ENCODE measurements around the gene MED13.
"Not testable (repeated sequence)": the region's sequence is repeated elsewhere in the genome, so short reads cannot be mapped to it uniquely, and the experiment has no call there.

The MED13 gene

DNA sequence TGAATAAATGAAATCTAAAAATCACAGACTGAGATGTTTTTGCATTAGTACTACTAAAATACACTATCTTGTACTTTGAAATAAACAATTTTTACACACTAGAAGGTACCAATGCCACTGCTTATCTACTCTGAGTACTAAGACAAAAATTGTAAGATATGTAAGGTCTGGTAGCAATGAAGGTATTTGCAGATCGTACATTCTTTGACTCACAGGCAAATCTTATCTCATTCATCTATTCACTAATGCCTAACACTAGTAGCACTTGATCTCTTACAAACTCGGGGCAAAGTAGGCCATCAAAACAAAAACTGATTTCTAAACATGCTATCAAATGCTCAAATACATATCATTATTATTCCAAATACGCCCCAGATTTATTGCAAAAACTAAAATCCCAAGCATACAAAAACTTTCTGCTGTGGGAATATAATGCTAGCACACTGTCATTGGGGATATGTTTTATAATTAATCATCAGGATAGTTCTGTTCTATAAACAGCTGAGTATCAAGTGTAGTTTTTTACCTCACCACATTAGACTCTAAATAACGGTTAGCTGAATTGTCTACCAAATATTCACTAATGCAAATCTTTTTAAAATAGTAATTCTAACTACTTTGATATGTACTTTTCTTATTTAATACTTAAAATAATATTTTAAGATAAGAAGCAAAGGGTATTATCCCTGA lies 68.0 kb downstream of the MED13 start:
- DNase-seq (ENCODE audit: low spot score), result no peak

DNA sequence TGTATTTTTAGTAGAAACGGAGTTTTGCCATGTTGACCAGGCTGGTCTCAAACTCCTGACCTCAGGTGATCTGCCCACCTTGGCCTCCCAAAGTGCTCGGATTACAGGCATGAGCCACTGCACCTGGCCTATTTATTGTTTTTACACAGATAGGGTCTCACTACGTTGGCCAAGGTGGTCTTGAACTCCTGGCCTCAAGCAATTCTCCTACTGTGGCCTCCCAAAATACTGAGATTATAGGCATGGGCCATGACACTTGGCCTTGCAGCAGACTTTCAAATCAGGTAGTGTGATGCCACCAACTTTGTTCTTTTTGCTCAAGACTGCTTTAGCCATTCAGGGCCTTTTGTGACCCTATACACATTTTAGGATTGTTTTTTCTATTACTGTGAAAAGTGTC lies 75.6 kb downstream of the MED13 start:
- DNase-seq (ENCODE audit: low spot score), result no peak

DNA sequence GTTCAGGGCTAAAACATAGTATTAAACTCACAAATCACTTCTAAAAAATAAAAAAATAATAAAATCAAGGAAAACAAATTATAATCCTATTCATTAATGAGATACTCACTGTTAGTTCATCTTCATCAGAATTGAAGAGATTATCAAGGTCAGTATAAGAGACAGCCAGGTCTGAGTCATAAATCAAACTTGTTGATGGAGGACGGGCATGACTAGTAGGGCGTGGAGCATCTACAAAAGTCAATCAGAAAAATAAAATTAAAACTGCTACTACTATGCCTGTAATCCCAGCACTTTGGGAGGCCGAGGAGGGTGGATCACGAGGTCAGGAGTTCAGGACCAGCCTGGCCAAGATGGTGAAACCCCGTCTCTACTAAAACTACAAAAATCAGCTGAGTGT lies 78.2 kb downstream of the MED13 start:
- no peak for DNase-seq (ENCODE audit: low spot score)

DNA sequence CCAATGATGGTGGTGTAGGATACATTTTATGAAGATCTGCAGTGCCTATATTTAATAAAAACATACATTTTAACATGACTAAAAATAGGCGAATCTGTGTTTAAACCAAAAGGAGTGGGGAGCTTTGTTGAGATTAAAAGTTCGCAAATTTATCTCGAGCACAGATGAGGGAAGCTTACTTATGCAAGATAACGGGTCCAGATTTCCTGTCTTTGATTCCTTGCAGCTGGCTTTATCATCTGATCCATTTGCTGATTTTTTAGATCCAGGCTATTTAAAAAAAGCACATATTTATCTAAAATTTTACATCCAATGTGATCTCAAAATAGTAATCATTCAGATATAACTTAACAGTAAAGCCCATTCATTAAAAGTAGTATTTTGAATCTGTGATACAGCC lies 80.3 kb downstream of the MED13 start:
- no peak for DNase-seq (ENCODE audit: low spot score)

DNA sequence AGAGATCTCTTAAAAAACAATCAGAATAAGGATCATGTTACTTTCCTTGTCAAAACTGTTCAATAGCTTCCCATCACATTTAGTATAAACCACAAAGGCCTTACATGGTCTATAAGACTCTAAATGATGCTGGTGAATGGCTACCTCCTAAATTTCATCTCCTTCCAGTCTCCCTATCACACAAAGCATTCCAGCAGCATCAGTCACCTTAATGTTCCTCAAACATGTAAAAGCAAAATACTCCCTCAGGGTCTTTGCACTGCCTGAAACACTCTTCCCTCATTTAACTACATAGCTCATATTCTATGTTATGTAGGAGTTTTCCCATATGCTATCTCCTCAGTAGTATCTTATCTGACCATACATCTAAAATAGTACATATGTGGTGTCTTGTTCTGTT lies 83.8 kb downstream of the MED13 start:
- DNase-seq (ENCODE audit: low spot score), result no peak

DNA sequence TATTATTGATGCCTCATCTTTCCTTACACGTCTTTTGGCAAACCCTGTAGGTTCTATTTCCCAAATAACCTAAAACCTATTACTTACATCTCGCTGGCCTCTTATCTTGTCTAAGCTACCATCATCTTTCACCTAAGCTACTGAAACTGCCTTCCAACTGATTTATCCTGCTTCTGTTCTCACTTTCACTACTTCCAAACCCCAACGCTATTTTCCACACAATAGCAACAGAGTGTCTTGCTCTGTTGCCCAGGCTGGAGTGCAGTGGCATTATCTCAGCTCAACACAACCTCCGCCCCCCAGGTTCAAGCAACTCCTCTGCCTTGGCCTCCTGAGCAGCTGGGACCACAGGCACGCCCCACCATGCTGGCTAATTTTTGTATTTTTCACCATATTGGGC lies 84.5 kb downstream of the MED13 start:
- DNase-seq (ENCODE audit: low spot score), result no peak

DNA sequence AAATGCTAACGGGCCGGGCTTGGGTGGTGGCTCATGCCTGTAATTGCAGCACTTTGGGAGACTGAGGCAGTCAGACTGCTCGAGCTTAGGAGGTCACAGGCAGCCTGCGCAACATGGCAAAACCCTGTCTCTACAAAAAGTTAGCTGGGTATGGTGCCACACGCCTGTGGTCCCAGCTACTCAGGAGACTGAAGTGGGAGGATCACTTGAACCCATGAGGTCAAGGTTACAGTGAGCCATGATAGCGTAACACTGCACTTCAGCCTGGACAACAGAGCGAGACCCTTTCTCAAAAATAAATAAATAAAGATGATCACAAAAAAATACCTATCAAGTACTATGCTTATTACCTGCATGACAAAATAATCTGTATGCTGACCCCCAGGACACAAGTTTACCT lies 91.0 kb downstream of the MED13 start:
- DNase-seq (ENCODE audit: low spot score), result no peak

DNA sequence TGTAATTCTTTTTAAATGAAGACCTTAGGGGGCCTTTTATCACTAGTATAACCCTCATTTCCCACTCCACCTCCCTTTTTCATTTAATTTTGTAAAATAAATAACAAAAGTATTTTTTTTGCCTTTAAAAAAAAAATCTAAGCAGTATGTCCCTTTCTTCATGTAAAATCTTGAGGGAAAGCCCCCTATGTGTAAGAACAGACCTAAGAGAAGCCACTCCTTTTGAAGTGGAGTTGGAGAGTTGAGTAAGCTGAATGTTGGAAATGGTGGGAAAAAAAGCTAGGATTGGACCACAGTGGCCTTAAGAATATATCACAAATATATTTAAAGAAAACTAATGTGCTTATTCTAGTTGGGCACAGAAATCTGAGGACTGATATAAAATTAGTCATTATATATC lies 92.8 kb downstream of the MED13 start:
- no peak for DNase-seq (ENCODE audit: low spot score)

DNA sequence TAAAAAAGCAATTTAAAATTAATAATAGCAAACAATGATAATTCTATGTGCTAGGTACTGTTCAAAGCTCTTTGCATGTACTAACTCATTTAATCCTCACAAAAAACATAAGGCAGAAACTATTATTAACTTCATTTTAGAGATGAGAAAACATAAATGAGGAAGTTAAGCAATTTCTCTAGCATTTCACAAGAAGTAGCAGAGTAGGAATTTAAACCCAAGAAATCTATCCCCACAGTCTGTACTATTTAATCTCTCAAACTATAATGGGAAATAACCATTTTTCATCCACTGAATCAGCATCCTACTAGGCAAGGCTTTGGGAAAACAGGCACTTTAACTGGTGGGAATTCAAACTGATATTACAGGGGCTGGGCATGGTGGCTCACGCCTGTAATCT lies 95.0 kb downstream of the MED13 start:
- no peak for DNase-seq (ENCODE audit: low spot score)

DNA sequence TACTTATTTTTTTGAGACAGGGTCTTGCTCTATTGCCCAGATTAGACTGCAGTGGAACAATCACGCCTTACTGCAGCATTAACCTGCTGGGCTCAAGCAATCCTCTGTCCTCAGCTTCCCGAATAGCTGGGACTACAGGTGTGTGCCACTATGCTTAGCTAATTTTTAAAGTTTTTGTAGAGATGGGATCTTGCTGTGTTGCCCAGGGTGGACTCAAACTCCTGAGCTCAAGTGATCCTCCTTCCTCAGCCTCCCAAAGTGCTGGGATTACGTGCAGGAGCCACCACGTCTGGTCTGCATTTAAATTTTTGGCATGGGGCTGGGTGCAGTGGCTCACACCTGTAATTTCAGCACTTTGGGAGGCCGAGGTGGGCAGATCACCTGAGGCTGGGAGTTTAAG lies 96.3 kb downstream of the MED13 start:
- no peak for DNase-seq (ENCODE audit: low spot score)

DNA sequence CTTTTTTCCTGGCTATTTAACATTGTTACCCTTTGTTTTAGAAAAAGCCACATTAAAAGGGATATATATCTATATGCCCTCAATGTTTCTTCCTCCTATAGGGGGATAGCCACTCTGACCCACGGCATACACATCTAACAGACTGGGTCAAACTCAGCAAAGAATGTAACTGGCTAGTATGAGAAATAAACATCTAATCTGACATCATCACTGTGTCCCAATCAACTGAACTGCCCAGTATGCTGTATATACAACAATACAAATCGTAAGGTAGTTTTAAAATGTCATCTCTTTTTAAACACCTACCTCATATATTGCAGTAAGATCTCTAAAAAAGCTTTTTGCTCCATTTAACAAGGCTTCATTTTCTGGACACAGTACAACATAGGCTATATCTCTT lies 97.3 kb downstream of the MED13 start:
- DNase-seq (ENCODE audit: low spot score), result no peak

DNA sequence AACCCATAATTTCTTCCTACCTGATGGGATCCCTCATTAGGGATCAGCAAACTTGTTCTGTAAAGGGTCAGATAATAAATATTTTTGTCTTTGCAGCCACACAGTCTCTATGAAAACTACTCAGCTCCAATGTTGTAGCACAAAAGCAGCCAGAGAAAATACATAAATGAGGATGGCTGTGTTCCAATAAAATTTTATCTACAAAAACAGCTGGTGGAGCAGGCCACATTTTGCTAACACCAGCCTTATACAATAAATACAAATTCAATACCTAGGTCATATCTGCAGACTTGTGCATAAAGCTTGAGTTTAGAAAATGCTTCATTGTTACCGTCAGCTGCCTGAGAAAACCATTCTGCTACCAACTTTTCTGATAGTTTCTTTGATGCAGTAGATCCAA lies 98.9 kb downstream of the MED13 start:
- no peak for DNase-seq (ENCODE audit: low spot score)

DNA sequence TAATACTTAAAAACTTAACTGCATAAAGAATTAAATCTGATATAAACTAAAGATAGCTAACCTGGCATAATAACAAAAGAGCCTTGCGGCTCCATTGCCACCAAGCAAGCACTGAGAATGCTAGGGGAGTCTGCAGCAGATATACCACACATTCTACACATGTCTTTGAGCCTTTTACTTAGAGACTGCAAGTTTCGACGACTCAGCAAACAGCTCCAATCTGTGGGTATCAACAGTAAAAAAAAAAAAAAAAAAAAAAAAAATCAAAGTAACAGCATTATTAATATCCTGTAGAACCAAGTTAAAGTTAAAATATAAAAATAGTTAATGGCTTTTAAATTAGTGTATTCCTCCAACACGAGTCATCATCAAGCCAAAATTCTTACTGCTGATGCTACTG lies 109.5 kb downstream of the MED13 start:
- no peak for DNase-seq (ENCODE audit: low spot score)

DNA sequence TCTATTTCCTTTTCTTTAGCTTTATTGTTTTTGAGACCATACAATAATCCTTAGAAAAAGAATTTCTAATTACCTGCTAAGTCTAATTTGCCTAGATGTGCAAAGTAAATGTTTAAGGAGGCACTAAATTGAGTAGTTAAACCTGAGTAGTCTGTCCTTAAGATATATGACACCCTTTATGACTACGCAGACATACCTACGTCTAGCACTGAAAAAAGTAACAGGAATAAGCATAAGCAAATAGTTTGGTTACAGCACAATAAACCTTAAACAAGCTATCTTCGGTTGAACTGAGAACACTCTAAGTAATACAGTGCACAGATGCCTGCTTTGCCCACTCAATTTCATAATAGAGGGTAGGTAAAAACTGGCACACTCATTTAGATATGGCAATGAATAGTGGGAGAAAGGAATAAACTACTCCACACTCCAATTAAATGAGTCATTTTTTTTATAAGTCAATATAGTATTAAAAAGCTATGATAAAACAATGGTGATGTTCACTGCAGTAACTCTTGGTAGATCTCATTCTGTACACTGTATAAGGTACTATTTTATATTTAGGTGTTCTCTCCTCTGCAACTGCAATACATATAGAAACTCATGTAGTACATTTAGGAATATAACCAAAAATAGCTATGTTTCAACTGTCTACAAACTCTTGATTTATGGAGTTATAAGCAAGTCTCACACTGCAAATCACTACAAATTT lies 117.6 kb downstream of the MED13 start:
- no peak for DNase-seq (ENCODE audit: low spot score)

DNA sequence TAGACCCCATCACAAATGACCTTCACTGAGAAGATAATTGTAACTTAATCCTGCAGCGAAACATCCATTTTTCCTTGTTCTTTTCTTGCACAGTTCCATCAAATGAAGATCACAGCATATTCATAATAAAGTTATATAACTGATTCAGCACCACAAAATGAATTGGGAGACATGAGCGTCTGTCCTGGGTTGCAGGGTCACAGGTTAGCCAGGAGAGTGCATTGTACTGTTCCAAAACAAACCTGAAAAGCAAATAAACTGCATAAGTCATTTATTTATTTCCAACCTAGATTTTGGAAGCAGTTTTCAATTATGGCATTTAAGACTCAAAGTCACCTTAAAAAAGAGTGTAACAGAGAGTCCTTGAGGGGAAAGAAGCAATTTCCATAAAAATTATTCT lies 118.7 kb downstream of the MED13 start:
- no peak for DNase-seq (ENCODE audit: low spot score)

DNA sequence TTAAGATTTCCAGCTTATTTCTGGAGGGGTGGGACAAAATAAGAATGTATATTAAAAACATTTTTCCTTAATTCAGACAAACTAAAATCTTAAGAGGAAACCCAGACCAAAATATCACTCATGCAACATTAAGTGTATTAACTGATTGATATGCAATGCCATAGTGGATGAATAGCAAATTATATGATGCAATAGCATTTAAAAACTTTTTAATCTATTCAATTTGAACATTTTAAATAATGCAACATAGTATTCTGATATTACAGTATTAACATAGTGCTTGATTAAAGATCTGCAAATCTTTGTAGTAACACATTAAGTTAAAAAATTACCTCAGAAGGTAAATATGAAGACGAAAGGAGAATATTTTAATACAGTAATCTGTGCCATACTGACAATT lies 122.0 kb downstream of the MED13 start:
- DNase-seq (ENCODE audit: low spot score), result no peak

DNA sequence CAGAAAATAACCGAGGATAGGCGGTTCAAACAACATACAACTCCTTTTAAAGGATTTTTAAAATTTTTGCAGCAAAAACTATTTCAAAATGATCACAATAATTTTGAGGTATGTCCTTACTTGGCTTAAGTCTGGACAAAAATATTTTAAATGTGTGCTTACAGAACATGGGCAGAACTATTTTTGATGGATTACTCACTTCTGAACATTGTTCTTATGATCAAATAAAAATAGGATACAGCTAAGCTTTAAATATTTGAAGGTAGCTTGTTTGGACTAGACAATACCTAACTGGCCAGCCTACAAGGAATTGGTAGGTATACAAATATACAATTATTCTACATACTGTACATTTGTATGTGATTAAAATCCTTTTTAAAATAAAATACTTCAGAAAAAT lies 123.0 kb downstream of the MED13 start:
- DNase-seq (ENCODE audit: low spot score), result no peak

DNA sequence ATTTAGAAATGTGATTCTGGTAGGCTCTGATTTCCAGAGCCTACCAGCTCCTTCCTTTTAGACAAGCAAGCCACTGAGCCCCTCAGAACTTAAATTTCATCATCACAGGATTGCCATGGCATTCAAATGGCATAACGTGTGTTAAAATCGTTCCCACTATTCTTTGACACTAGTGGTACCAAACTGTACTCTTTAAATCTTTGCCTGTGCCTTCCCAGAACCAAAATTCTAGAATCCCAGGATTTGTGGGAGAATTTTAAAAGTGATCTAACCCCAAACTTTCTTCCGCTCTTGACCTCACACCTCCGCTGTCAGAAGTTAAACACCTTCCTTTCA lies 137.0 kb downstream of the MED13 start:
- DNase-seq (ENCODE audit: low spot score), result no peak

DNA sequence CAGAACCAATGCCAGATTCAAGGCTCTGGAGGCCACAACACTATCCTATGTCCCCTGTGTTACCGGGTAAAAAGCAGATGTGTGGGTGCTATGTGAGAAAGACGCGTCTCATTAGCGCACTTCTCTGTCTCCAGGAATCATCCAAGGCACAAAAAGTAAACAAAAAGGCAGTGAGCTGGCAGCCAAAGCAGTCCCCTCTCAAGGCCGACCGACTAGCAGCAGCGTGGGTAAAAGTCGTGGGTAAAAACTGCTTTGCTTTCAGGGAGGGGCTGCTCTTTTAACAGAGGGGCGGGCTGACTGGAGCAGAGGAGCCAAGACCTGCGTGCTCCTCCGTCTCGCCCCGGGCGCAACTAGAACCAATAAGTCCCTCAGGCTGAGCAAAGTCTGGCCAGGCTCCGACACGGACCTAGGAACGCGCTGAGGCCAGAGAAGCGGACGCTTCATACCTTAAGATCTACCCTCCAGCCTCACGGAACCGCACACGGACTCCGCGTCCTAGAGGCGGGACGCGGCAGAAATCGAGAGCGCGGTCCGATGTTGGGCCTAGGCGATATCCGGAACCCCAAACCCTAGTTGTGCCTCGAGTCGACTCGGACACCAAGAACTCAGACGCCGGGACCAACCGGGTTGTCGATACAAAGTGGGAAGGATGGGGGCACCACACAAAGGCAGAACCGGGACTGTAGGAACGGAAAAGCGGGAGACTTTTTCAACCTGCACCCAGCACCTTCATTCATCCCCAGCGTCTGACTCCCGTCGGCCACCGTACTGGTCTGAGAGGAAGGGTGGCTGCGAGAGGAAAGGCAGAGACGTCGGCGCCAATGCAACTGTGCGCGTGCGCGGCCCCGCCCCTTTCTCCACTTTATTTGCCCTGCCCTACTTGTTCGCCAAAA lies 137.6 kb downstream of the MED13 start, which contains the start of gene INTS2:
INTS2 (minus strand) TSS at position 775 of the 893 bp plus-strand sequence. CDS start 1,338 bp downstream, outside the sequence.
- DNase-seq (ENCODE audit: low spot score), result peak; percentile 94

DNA sequence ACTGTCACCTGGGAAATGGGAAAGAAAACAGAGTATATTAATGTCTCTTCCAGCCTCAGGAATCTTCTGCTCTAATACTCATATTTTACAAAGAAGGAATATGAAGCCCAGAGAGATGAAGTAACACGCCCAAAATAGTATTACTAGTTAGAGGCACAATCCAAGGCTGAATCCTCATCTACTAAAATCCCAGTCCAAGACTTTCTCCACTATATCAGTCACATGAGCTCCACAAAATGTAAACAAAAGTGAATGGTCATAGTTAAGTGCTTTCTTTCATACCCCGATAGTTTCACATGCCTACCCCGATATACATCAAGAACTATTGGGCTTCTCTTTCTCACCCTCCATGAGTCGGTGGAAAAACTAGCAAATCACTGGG lies 138.3 kb downstream of the MED13 start:
- DNase-seq (ENCODE audit: low spot score), result no peak

DNA sequence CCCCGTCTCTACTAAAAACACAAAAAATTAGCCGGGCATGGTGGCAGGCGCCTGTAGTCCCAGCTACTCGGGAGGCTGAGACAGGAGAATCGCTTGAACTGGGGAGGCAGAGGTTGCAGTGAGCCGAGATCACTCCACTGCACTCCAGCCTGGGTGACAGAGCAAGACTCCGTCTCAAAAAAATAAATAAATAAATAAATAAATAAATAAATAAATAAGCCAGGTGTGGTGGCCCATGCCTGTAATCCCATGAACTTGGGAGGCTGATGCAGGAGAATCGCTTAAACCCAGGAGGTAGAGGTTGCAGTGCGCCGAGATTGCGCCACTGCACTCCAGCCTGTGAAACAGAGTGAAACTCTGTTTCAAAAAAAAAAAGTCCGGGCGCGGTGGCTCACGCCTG lies 149.9 kb downstream of the MED13 start:
- not testable (repeated sequence) for DNase-seq (ENCODE audit: low spot score)

DNA sequence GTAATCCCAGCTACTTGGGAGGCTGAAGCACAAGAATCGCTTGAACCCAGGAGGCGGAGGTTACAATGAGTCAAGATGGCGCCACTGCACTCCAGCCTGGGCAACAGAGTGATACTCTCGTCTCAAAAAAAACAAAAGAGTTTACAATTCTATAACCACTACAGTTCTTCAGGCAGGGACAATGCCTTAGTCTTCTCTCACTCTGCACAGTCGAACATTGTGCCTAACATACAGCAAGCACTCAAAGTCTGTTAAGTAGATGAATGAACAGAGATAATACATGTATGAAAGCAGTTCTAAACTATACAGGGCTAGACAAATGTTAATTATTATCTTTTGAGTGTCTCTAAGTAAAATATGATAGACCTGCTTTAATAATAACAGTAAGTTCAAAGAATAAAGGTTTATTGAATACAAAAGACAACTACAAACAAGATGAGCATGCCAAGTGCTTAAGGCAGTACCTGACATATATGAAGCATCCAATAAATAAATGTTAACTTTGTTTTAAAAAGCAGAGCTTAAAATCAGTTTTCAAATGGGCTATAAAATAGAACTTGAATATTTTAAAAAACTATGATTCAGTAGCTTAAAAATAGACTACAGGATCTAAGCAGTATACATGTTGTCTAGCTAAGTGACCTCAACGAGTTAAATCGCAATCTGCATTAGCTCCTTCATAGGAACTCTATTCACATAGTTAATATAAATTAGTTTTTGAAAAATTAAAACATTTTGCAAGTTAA lies 156.6 kb downstream of the MED13 start:
- DNase-seq (ENCODE audit: low spot score), result no peak

All from LoVo (cell line).